K562 (cell line): ENCODE results near the gene BTD. TPM values are rescaled to one million over a fixed set of nuclear protein-coding genes. Genes with fewer than 3 reads are reported as not detected.

Experiments used
- ATAC-seq: fragments of 200-7000 bp; cut with Tn5 transposase; 3 replicates; pipeline ENCODE4 v1.9.1; 2020; ENCODE audit warnings: moderate library complexity
- BruUV-seq: library from RNA; stranded (reverse); fragments of 400-500 nt; replicated peaks from 2 replicates; lab custom pipeline; 2021; lab: Mats Ljungman, UMichigan
- CTCF ChIA-PET: fragments of 300-600 bp; formaldehyde crosslinking; extraction: SDS; loops from one replicate; lab custom pipeline; 2021; ENCODE audit warnings: low intra/inter-chr PET ratio; lab: Yijun Ruan, JAX
- POLR2A ChIA-PET: fragments of 300-600, 350-650 bp; sonication (Branson Sonifier 250); formaldehyde crosslinking; extraction: SDS; loops from one replicate; lab custom pipeline; 2021; ENCODE audit warnings: antibody characterized with exemption, inconsistent platforms; lab: Yijun Ruan, JAX
- DNase-seq, 4 experiments: peaks; one replicate each; pipeline versions ENCODE4 v3.0.0 to v3.0.0-alpha.2; 2011 to 2018; ENCODE audit warnings: low spot score in 3 of 4, mixed read lengths in 3 of 4; ENCODE audit errors: extremely low read depth in 1 of 4
- FAIRE-seq: peaks from 2 replicates; lab custom pipeline; 2011; peaks lifted over from hg19 to GRCh38; lab: Jason Lieb, UNC
- H2AFZ ChIP-seq: 2 replicates; pipeline ENCODE4 v1.6.0; 2011; ENCODE audit warnings: low read depth, low read length, control low read depth, inconsistent platforms
- H3K27ac ChIP-seq: fragments of 200-600 bp; 3 replicates; pipeline ENCODE4 v1.8.0; 2011; ENCODE audit warnings: low read depth, mild to moderate bottlenecking, control low read depth, inconsistent platforms, low read length, moderate library complexity, mixed read lengths; ENCODE audit errors: extremely low read depth
- H3K27me3 ChIP-seq, 2 experiments: fragments of 300-600 bp in 1 of 2; 2 replicates in 1 of 2; 3 replicates in 1 of 2; pipeline versions ENCODE4 v1.6.0 to v1.8.0; 2011; ENCODE audit warnings: inconsistent platforms in 2 of 2, low read length in 2 of 2, mild to moderate bottlenecking in 1 of 2, mixed read lengths in 1 of 2, moderate library complexity in 1 of 2; ENCODE audit not compliant: control insufficient read depth in 2 of 2, insufficient read depth in 2 of 2
- H3K36me3 ChIP-seq: fragments of 300-600 bp; 3 replicates; pipeline ENCODE4 v1.8.0; 2011; ENCODE audit warnings: mild to moderate bottlenecking, low read length, inconsistent platforms; ENCODE audit not compliant: control insufficient read depth, insufficient read depth
- H3K4me1 ChIP-seq, 2 experiments: fragments of 200-600 bp in 1 of 2; replicated peaks in 1 of 2; 2 replicates in 1 of 2; 3 replicates in 1 of 2; pipeline versions ENCODE4 v1.5.1 to v1.8.0; 2011; ENCODE audit warnings: inconsistent platforms in 2 of 2, low read length in 2 of 2, mild to moderate bottlenecking in 1 of 2, mixed read lengths in 1 of 2, moderate library complexity in 1 of 2; ENCODE audit not compliant: control insufficient read depth in 2 of 2, insufficient read depth in 2 of 2
- H3K4me2 ChIP-seq: 2 replicates; pipeline ENCODE4 v1.6.1; 2011; ENCODE audit warnings: low read length, control low read depth, inconsistent platforms, mixed read lengths; ENCODE audit not compliant: insufficient read depth
- H3K4me3 ChIP-seq: fragments of 200-600 bp; sonication (generic), shearing (Covaris generic); 2 replicates; pipeline ENCODE4 v1.5.1; 2016; ENCODE audit warnings: control low read depth, inconsistent platforms
- H3K79me2 ChIP-seq: fragments of 200-600 bp; 3 replicates; pipeline ENCODE4 v1.8.0; 2011; ENCODE audit warnings: low read length, inconsistent platforms; ENCODE audit not compliant: control insufficient read depth, insufficient read depth
- H3K9ac ChIP-seq, 2 experiments: 2 replicates each; pipeline versions ENCODE4 v1.6.0 to v1.6.1; 2011; ENCODE audit warnings: low read depth in 2 of 2, low read length in 2 of 2, control low read depth in 1 of 2, inconsistent platforms in 1 of 2, mild to moderate bottlenecking in 1 of 2, mixed read lengths in 1 of 2; ENCODE audit not compliant: insufficient read depth in 1 of 2
- H3K9me1 ChIP-seq: one replicate; pipeline ENCODE4 v1.6.0; 2011; ENCODE audit warnings: inconsistent platforms, mild to moderate bottlenecking, low read length, moderate library complexity; ENCODE audit not compliant: control insufficient read depth, insufficient read depth
- H3K9me3 ChIP-seq: replicated peaks from 2 replicates; pipeline ENCODE4 v1.5.1; 2011; ENCODE audit warnings: low read depth, low read length, inconsistent platforms; ENCODE audit not compliant: control insufficient read depth, insufficient read depth
- H4K20me1 ChIP-seq: replicated peaks from 2 replicates; pipeline ENCODE4 v1.6.1; 2011; ENCODE audit warnings: low read length, inconsistent platforms, mixed read lengths; ENCODE audit not compliant: control insufficient read depth, insufficient read depth
- GABPA ChIP-seq: fragments of 200-800 bp; sonication (Bioruptor generic); conservative IDR thresholded peaks from 2 replicates; pipeline ENCODE4 v1.6.1; 2016; ENCODE audit warnings: low read depth, missing genetic modification characterization, missing compliant biosample characterization
- GTF2E2 ChIP-seq: fragments of 200-800 bp; sonication (Bioruptor generic); IDR thresholded peaks from 2 replicates; pipeline ENCODE4 v1.6.1; 2016; ENCODE audit warnings: missing genetic modification characterization, missing compliant biosample characterization
- HMBOX1 ChIP-seq: sonication (generic); IDR thresholded peaks from 2 replicates; pipeline ENCODE4 v1.6.1; 2016
- IRF1 ChIP-seq: sonication (generic); formaldehyde crosslinking; IDR thresholded peaks from 2 replicates; pipeline ENCODE4 v1.8.0; 2022; ENCODE audit warnings: missing genetic modification reagents, mild to moderate bottlenecking, borderline replicate concordance
- KDM5B ChIP-seq: fragments of 200-600 bp; sonication (generic); IDR thresholded peaks from 2 replicates; pipeline ENCODE4 v1.6.1; 2012; ENCODE audit warnings: low read depth, mild to moderate bottlenecking, moderate library complexity, low read length, control low read depth, inconsistent platforms; ENCODE audit not compliant: insufficient replicate concordance
- MAFK ChIP-seq: IDR thresholded peaks from 2 replicates; pipeline ENCODE4 v1.6.1; 2011; ENCODE audit warnings: low read length, improper control_type of control experiment
- MEIS2 ChIP-seq: fragments of 450-650 bp; IDR thresholded peaks from 2 replicates; pipeline ENCODE4 v1.6.1; 2014; ENCODE audit warnings: mild to moderate bottlenecking; ENCODE audit not compliant: partially characterized antibody
- NR3C1 ChIP-seq: sonication (generic); formaldehyde crosslinking; IDR thresholded peaks from 2 replicates; pipeline ENCODE4 v1.8.1; 2022; ENCODE audit warnings: missing genetic modification reagents
- RAD21 ChIP-seq, 2 experiments: fragments of 250-450 bp in 1 of 2; fragments of 450-650 bp in 1 of 2; sonication (Bioruptor Pico) in 1 of 2; formaldehyde crosslinking in 1 of 2; IDR thresholded peaks in 1 of 2; conservative IDR thresholded peaks in 1 of 2; 2 replicates each; pipeline versions ENCODE4 v1.4.0 to v1.8.0; 2020 to 2022; ENCODE audit warnings: mild to moderate bottlenecking in 2 of 2, moderate library complexity in 1 of 2
- SMARCA4 ChIP-seq: fragments of 450-650 bp; IDR thresholded peaks from 2 replicates; pipeline ENCODE4 v1.6.1; 2016
- SPI1 ChIP-seq: IDR thresholded peaks from 2 replicates; pipeline ENCODE4 v1.6.1; 2011; ENCODE audit warnings: low read depth, low read length, control low read depth, borderline replicate concordance
- TARDBP ChIP-seq: fragments of 450-650 bp; IDR thresholded peaks from 2 replicates; pipeline ENCODE4 v1.6.1; 2016
- ZC3H8 ChIP-seq: fragments of 450-650 bp; IDR thresholded peaks from 2 replicates; pipeline ENCODE4 v1.6.1; 2017
- ZNF12 ChIP-seq: sonication (generic); formaldehyde crosslinking; IDR thresholded peaks from 2 replicates; pipeline ENCODE4 v1.4.0; 2020; ENCODE audit warnings: mild to moderate bottlenecking, missing genetic modification reagents
- WGBS: fragments of 100-300 bp; shearing (Covaris generic); methylation state at CpG from one replicate; pipeline ENCODE4 v1.1.6; 2016; ENCODE audit warnings: low coverage, mixed read lengths; ENCODE audit not compliant: insufficient coverage; ENCODE audit errors: missing lambda C conversion rate; 5-methylcytosine and 5-hydroxymethylcytosine counted together
- in situ Hi-C: fragments of 300-500 bp; cut with MboI; formaldehyde crosslinking; loops from 4 replicates; pipeline ENCODE4 v1.15.0; 2018; ENCODE audit warnings: inconsistent platforms, mixed read lengths
- intact Hi-C: fragments of 100-400 bp; cut with micrococcal nuclease; formaldehyde crosslinking; loops from 2 replicates; pipeline ENCODE4 v1.14.2; 2022
- polyA plus RNA-seq, 8 experiments: library from polyadenylated mRNA; depleted of rRNA in 4 of 8; stranded (reverse) in 5 of 8; unstranded in 3 of 8; fragments of >200 nt; fragmentation: Nextera tagmentation in 2 of 8; fragmentation: Illumina TruSeq in 1 of 8; extraction: Ambion mirVana in 2 of 8; extraction: Trizol in 1 of 8; gene quantifications; 2 replicates each; pipeline versions ENCODE4 v1.2.1 to v1.2.3, GENCODE V29; 2011 to 2014; ENCODE audit warnings: inconsistent platforms in 1 of 8, missing spikeins in 1 of 8
- total RNA-seq, 7 experiments: library from RNA; depleted of rRNA in 6 of 7; stranded (reverse); fragments of >200 nt in 6 of 7; fragmentation: Illumina TruSeq in 2 of 7; extraction: Trizol in 2 of 7; gene quantifications; 2 replicates each; pipeline versions ENCODE4 v1.2.1 to v1.2.3, GENCODE V29; 2011 to 2021; ENCODE audit warnings: low replicate concordance in 1 of 7

The BTD gene
- total and polyA plus RNA-seq, 9 of the 15 experiments (the other 6 are each of a cell fraction or from before 2014, with no cell fraction given) = 6.6 to 26.2 (median 10.6) TPM

DNA sequence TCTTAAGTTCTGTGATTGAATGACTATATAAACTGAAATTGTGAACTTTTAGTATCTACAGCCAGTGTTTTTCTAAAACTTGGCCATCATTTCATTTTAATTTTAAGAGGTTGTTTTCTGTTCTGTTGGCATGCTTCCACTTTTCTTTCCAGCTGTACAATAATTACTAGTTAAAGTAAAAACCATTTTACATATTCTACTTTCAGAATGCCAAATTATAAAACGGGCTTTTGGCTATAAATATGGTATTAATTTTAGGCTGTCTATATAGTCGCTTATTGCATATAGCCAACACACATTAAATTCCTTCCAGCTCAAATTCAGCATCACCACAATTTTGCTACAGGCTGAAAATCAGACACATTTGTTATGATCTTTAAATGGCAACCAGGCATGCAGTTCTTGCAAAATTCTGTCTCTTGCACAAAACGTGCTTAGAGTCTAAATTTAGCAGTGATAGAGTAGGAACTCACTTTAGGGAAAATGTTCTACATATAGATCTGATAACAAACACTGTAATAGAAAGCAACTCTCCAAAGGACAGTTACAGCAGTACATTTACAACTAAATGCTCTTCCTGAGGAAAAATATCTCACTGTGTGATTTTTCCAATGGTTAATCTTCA lies 81.1 kb downstream of the BTD start (continued):
- TF ChIP-seq TARDBP = no peak
- no peak for TF ChIP-seq ZC3H8
- TF ChIP-seq MEIS2 = no peak
- TF ChIP-seq IRF1 (CRISPR knock-in tag) = no peak
- TF ChIP-seq MAFK = no peak
- TF ChIP-seq SPI1 = no peak
- no peak for TF ChIP-seq ZNF12 (CRISPR knock-in tag)

- Histone ChIP-seq H3K27me3 (no peaks in the 10 kb centered on the region), H3K9me3 (no peaks in the 10 kb centered on the region), H3K79me2 (no peaks in the 10 kb centered on the region), H2AFZ (no peak overlapping the region), H3K36me3 (peaks cover 66% of the 10 kb centered on the region), H3K9ac (no peak overlapping the region), H3K4me2 (no peak overlapping the region), H3K27ac (no peak overlapping the region; the same call in 2 of the 3 replicates), H3K9me1 (no peaks in the 10 kb centered on the region), H3K4me1 (peaks cover 4 to 16% of the 10 kb centered on the region in 2 experiments; a peak in 2 of 5 replicates), H4K20me1 (no peaks in the 10 kb centered on the region), H3K4me3 (no peak overlapping the region)
- in situ Hi-C loops = no loop called here
- ChIA-PET POLR2A (interaction anchor here (0.6 to 1.2 kb wide), 2 partner anchors 10 to 564 kb away, joined by 3 to 4 read pairs; no protein-coding TSS in a partner anchor), CTCF (no interaction called here)
- WGBS = 90% methylated on average over 1 of the region's 1 CpG
- intact Hi-C loops = no loop called here
- DNase-seq = no peak
- FAIRE-seq = no peak
- BruUV-seq = no TSS peak
- no peak; the same call in 2 of the 3 replicates for ATAC-seq
- 0 out of 2 replicates have a peak, but pooled peaks have one; percentile 41 for TF ChIP-seq GTF2E2
- no peak for TF ChIP-seq KDM5B
- no peak for TF ChIP-seq SMARCA4
- no peak for TF ChIP-seq NR3C1
- no peak for TF ChIP-seq RAD21 (CRISPR knock-in tag; conservative IDR thresholded peaks at IDR 0.05 in 1 of 2, IDR thresholded peaks at IDR 0.05 in 1 of 2)
- TF ChIP-seq GABPA (tag) = 0 out of 2 replicates have a peak, but pooled peaks have one; percentile 15
- peak; percentile 78 for TF ChIP-seq HMBOX1
Measured at GRCh38 chr3:15683253-15683652, 81.7 kb downstream of the BTD start.
